Mammary epithelial cell (primary cell): ENCODE measurements around the gene DSCAML1.

Experiments
- EZH2 ChIP-seq: IDR thresholded peaks from 2 replicates; pipeline ENCODE4 v1.6.1; 2012; ENCODE audit warnings: low read length, inconsistent platforms, borderline replicate concordance
- TF ChIP-seq, protein P1 (sequence below), 2 donors: IDR thresholded peaks in 1 of 2; conservative IDR thresholded peaks in 1 of 2; 2 replicates each; pipeline ENCODE4 v1.5.1; 2011 to 2012; ENCODE audit warnings: inconsistent platforms in 2 of 2, low read length in 2 of 2, mild to moderate bottlenecking in 2 of 2, control low read depth in 1 of 2, low read depth in 1 of 2; ENCODE audit not compliant: insufficient read depth in 1 of 2; ENCODE audit errors: extremely low read depth in 1 of 2

DNA sequence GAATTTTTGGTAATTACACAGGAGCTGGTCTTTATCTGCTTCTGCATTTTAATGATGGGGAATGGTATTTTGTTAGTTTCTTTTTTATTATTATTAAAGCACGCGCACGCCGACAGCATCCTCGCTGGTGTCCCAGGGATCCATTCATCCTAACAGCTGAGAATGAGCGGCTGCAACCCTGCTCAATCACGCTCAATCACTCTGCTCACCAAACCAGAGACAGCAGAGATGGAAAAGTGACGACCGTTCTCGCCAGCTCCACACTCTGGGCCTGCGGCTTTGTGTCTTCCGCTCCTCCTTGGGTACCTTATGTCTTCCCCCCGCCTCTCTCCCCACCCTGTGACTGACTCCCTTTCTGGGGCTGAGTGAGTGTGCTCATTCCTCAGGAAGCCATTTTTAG, 84.5 kb downstream of the DSCAML1 start:
- TF ChIP-seq, protein P1, sequence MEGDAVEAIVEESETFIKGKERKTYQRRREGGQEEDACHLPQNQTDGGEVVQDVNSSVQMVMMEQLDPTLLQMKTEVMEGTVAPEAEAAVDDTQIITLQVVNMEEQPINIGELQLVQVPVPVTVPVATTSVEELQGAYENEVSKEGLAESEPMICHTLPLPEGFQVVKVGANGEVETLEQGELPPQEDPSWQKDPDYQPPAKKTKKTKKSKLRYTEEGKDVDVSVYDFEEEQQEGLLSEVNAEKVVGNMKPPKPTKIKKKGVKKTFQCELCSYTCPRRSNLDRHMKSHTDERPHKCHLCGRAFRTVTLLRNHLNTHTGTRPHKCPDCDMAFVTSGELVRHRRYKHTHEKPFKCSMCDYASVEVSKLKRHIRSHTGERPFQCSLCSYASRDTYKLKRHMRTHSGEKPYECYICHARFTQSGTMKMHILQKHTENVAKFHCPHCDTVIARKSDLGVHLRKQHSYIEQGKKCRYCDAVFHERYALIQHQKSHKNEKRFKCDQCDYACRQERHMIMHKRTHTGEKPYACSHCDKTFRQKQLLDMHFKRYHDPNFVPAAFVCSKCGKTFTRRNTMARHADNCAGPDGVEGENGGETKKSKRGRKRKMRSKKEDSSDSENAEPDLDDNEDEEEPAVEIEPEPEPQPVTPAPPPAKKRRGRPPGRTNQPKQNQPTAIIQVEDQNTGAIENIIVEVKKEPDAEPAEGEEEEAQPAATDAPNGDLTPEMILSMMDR (conservative IDR thresholded peaks at IDR 0.05 in 1 of 2, IDR thresholded peaks at IDR 0.05 in 1 of 2; ENCODE audit: extremely low read depth in 1 of 2, insufficient read depth in 1 of 2, low read depth in 1 of 2, low read length in 2 of 2), result no peak
- no peak for TF ChIP-seq EZH2
